Mesendoderm (in vitro differentiated cells): ENCODE data around the gene SOBP.

Source experiments
- DNase-seq: peaks from one replicate; pipeline ENCODE4 v3.0.0; 2013
- H2AK5ac ChIP-seq: 2 replicates; pipeline ENCODE4 v1.6.1; 2013; ENCODE audit warnings: low read length, inconsistent platforms
- H2BK120ac ChIP-seq: 2 replicates; pipeline ENCODE4 v1.6.1; 2013; ENCODE audit warnings: low read depth, mild to moderate bottlenecking, low read length, moderate library complexity, mixed read lengths
- H2BK15ac ChIP-seq: replicated peaks from 2 replicates; pipeline ENCODE4 v1.6.1; 2013; ENCODE audit warnings: low read depth, mild to moderate bottlenecking, moderate library complexity
- H2BK5ac ChIP-seq: 2 replicates; pipeline ENCODE4 v1.6.1; 2013; ENCODE audit warnings: low read length, inconsistent platforms
- H3K18ac ChIP-seq: 2 replicates; pipeline ENCODE4 v1.6.1; 2013; ENCODE audit warnings: mild to moderate bottlenecking, low read length, mixed read lengths
- H3K23ac ChIP-seq: one replicate; pipeline ENCODE4 v1.6.1; 2013; ENCODE audit warnings: low read length
- H3K27ac ChIP-seq: 2 replicates; pipeline ENCODE4 v1.5.1; 2013; ENCODE audit warnings: low read depth, mild to moderate bottlenecking, inconsistent platforms, low read length, moderate library complexity
- H3K27me3 ChIP-seq: 2 replicates; pipeline ENCODE4 v1.6.1; 2013; ENCODE audit warnings: low read length, control low read depth, mild to moderate bottlenecking, inconsistent platforms; ENCODE audit not compliant: insufficient read depth, poor library complexity
- H3K36me3 ChIP-seq: 2 replicates; pipeline ENCODE4 v1.6.1; 2013; ENCODE audit warnings: low read length, inconsistent platforms; ENCODE audit not compliant: control insufficient read depth, insufficient read depth
- H3K4ac ChIP-seq: one replicate; pipeline ENCODE4 v1.6.1; 2013; ENCODE audit warnings: low read depth, mild to moderate bottlenecking, low read length, moderate library complexity
- H3K4me1 ChIP-seq: 2 replicates; pipeline ENCODE4 v1.6.1; 2013; ENCODE audit warnings: low read depth, low read length, inconsistent platforms; ENCODE audit not compliant: control insufficient read depth
- H3K4me2 ChIP-seq: 2 replicates; pipeline ENCODE4 v1.6.1; 2013; ENCODE audit warnings: low read length
- H3K4me3 ChIP-seq: 2 replicates; pipeline ENCODE4 v1.5.1; 2013; ENCODE audit warnings: mild to moderate bottlenecking, low read length
- H3K56ac ChIP-seq: one replicate; pipeline ENCODE4 v1.6.1; 2013; ENCODE audit warnings: low read length
- H3K79me1 ChIP-seq: 2 replicates; pipeline ENCODE4 v1.6.1; 2013; ENCODE audit warnings: low read length, inconsistent platforms
- H3K79me2 ChIP-seq: 2 replicates; pipeline ENCODE4 v1.6.1; 2013; ENCODE audit warnings: mild to moderate bottlenecking, low read length; ENCODE audit not compliant: control insufficient read depth, insufficient read depth
- H3K9ac ChIP-seq: 2 replicates; pipeline ENCODE4 v1.6.1; 2013; ENCODE audit warnings: low read length, inconsistent platforms
- H4K5ac ChIP-seq: one replicate; pipeline ENCODE4 v1.6.1; 2013; ENCODE audit warnings: low read length
- H4K8ac ChIP-seq: one replicate; pipeline ENCODE4 v1.6.1; 2013; ENCODE audit warnings: low read depth, mild to moderate bottlenecking, control low read depth, low read length, moderate library complexity
- WGBS: extraction: QIAGEN DNeasy Blood & Tissue Kit; methylation state at CpG from one replicate; pipeline ENCODE4 v1.1.7; 2013; ENCODE audit warnings: low lambda C conversion rate, missing lambda C conversion rate; ENCODE audit not compliant: insufficient coverage; ENCODE audit errors: extremely low coverage; 5-methylcytosine and 5-hydroxymethylcytosine counted together

Gene SOBP

GRCh38 chr6:107695061-107695720 lies 205.3 kb downstream of the SOBP start:
- no peak overlapping the region for H3K4me3 ChIP-seq
- H2BK15ac ChIP-seq: no peak overlapping the region
- H3K79me1 ChIP-seq: no peaks in the 10 kb centered on the region
- H4K5ac ChIP-seq: no peak overlapping the region
- H3K36me3 ChIP-seq: no peaks in the 10 kb centered on the region
- H3K27ac ChIP-seq: no peak overlapping the region
- no peak overlapping the region for H3K4me2 ChIP-seq
- no peak overlapping the region for H3K4ac ChIP-seq
- H3K23ac ChIP-seq: no peak overlapping the region
- no peaks in the 10 kb centered on the region for H3K79me2 ChIP-seq
- peaks cover 5% of the 10 kb centered on the region for H3K4me1 ChIP-seq
- H3K56ac ChIP-seq: no peak overlapping the region
- H2AK5ac ChIP-seq: no peak overlapping the region
- no peak for DNase-seq
- H4K8ac ChIP-seq: no peak overlapping the region
- H3K9ac ChIP-seq: no peak overlapping the region
- H2BK5ac ChIP-seq: no peak overlapping the region
- WGBS: no CpG with 5 or more reads among the region's 2 CpGs
- no peak overlapping the region for H2BK120ac ChIP-seq
- H3K27me3 ChIP-seq: no peaks in the 10 kb centered on the region
- H3K18ac ChIP-seq: no peak overlapping the region

- Histone ChIP-seq H3K9ac (no peak overlapping the region), H2BK15ac (no peak overlapping the region), H3K4me1 (peaks cover 4% of the 10 kb centered on the region), H4K5ac (no peak overlapping the region), H3K4ac (no peak overlapping the region), H3K18ac (no peak overlapping the region), H4K8ac (no peak overlapping the region), H3K27ac (no peak overlapping the region), H3K23ac (no peak overlapping the region), H3K79me1 (no peaks in the 10 kb centered on the region), H2BK120ac (no peak overlapping the region), H3K27me3 (no peaks in the 10 kb centered on the region), H2BK5ac (no peak overlapping the region), H2AK5ac (no peak overlapping the region), H3K4me2 (no peak overlapping the region), H3K56ac (no peak overlapping the region), H3K79me2 (no peaks in the 10 kb centered on the region), H3K4me3 (no peak overlapping the region), H3K36me3 (no peaks in the 10 kb centered on the region)
- DNase-seq: no peak
- WGBS: no CpG with 5 or more reads among the region's 5 CpGs
Observed at GRCh38 chr6:107697682-107698081, 207.8 kb downstream of the SOBP start.

- Histone ChIP-seq H3K56ac (no peak overlapping the region), H3K23ac (no peak overlapping the region), H3K27me3 (no peaks in the 10 kb centered on the region), H2BK120ac (no peak overlapping the region), H3K4ac (no peak overlapping the region), H2BK5ac (no peak overlapping the region), H2AK5ac (no peak overlapping the region), H3K79me2 (no peaks in the 10 kb centered on the region), H4K8ac (no peak overlapping the region), H3K18ac (no peak overlapping the region), H3K4me3 (no peak overlapping the region), H4K5ac (no peak overlapping the region), H3K27ac (no peak overlapping the region), H2BK15ac (no peak overlapping the region), H3K9ac (no peak overlapping the region), H3K36me3 (no peaks in the 10 kb centered on the region), H3K4me2 (no peak overlapping the region), H3K4me1 (peaks cover 4% of the 10 kb centered on the region), H3K79me1 (no peaks in the 10 kb centered on the region)
- DNase-seq: no peak
- no CpG with 5 or more reads among the region's 4 CpGs for WGBS
Observed at GRCh38 chr6:107698146-107698545, 208.2 kb downstream of the SOBP start.

GRCh38 chr6:107699254-107699653 lies 209.3 kb downstream of the SOBP start:
- H4K8ac ChIP-seq: no peak overlapping the region
- H3K18ac ChIP-seq: no peak overlapping the region
- no peak overlapping the region for H3K56ac ChIP-seq
- no peak overlapping the region for H3K9ac ChIP-seq
- WGBS: no CpG with 5 or more reads among the region's 7 CpGs
- no peak overlapping the region for H4K5ac ChIP-seq
- H2BK15ac ChIP-seq: no peak overlapping the region
- H3K79me2 ChIP-seq: no peaks in the 10 kb centered on the region
- no peak for DNase-seq
- no peaks in the 10 kb centered on the region for H3K36me3 ChIP-seq
- H3K4me3 ChIP-seq: no peak overlapping the region
- peaks cover 4% of the 10 kb centered on the region for H3K4me1 ChIP-seq
- H3K27me3 ChIP-seq: no peaks in the 10 kb centered on the region
- no peaks in the 10 kb centered on the region for H3K79me1 ChIP-seq
- no peak overlapping the region for H3K23ac ChIP-seq
- no peak overlapping the region for H2BK120ac ChIP-seq
- H2BK5ac ChIP-seq: no peak overlapping the region
- no peak overlapping the region for H3K4ac ChIP-seq
- no peak overlapping the region for H3K27ac ChIP-seq
- no peak overlapping the region for H3K4me2 ChIP-seq
- H2AK5ac ChIP-seq: no peak overlapping the region

GRCh38 chr6:107699697-107700325 lies 209.9 kb downstream of the SOBP start:
- no CpG with 5 or more reads among the region's 14 CpGs for WGBS
- no peaks in the 10 kb centered on the region for H3K79me2 ChIP-seq
- H3K36me3 ChIP-seq: no peaks in the 10 kb centered on the region
- no peak overlapping the region for H3K4ac ChIP-seq
- no peak overlapping the region for H3K9ac ChIP-seq
- H3K18ac ChIP-seq: no peak overlapping the region
- no peak overlapping the region for H3K56ac ChIP-seq
- H3K27ac ChIP-seq: no peak overlapping the region
- H2BK5ac ChIP-seq: no peak overlapping the region
- no peak overlapping the region for H2AK5ac ChIP-seq
- no peak overlapping the region for H4K8ac ChIP-seq
- no peaks in the 10 kb centered on the region for H3K27me3 ChIP-seq
- H4K5ac ChIP-seq: no peak overlapping the region
- H2BK120ac ChIP-seq: no peak overlapping the region
- no peak overlapping the region for H3K23ac ChIP-seq
- no peak overlapping the region for H3K4me2 ChIP-seq
- no peak overlapping the region for H2BK15ac ChIP-seq
- no peaks in the 10 kb centered on the region for H3K79me1 ChIP-seq
- peaks cover 4% of the 10 kb centered on the region for H3K4me1 ChIP-seq
- no peak overlapping the region for H3K4me3 ChIP-seq
- DNase-seq: peak; percentile 61

GRCh38 chr6:107703606-107704005 lies 213.7 kb downstream of the SOBP start:
- DNase-seq: no peak
- H3K4me2 ChIP-seq: no peak overlapping the region

More at GRCh38 chr6:107703606-107704005, 213.7 kb downstream of the SOBP start:
- Histone ChIP-seq H3K79me1 (no peaks in the 10 kb centered on the region), H2BK15ac (no peak overlapping the region), H3K18ac (no peak overlapping the region), H3K27ac (no peak overlapping the region), H3K36me3 (no peaks in the 10 kb centered on the region), H3K27me3 (no peaks in the 10 kb centered on the region), H3K4ac (no peak overlapping the region), H2AK5ac (no peak overlapping the region), H3K56ac (no peak overlapping the region), H3K23ac (no peak overlapping the region), H2BK120ac (no peak overlapping the region), H4K5ac (no peak overlapping the region), H3K4me1 (peaks cover 4% of the 10 kb centered on the region), H3K4me3 (no peak overlapping the region), H4K8ac (no peak overlapping the region), H3K79me2 (no peaks in the 10 kb centered on the region), H3K9ac (no peak overlapping the region), H2BK5ac (no peak overlapping the region)
- no CpG with 5 or more reads among the region's 5 CpGs for WGBS
